WI38 (cell line): ENCODE measurements around the gene SYNM.

ENCODE experiments used
- H3K4me3 ChIP-seq: 2 replicates; pipeline ENCODE4 v1.5.1; 2011; ENCODE audit warnings: low read depth, mild to moderate bottlenecking, control low read depth, low read length
- CTCF ChIP-seq: IDR thresholded peaks from 2 replicates; pipeline ENCODE4 v1.5.1; 2012; ENCODE audit warnings: low read depth, mild to moderate bottlenecking, control low read depth, low read length

Gene SYNM

GRCh38 chr15:99139276-99139675 is 34.4 kb downstream of the SYNM start:
- no peak for TF ChIP-seq CTCF

DNA sequence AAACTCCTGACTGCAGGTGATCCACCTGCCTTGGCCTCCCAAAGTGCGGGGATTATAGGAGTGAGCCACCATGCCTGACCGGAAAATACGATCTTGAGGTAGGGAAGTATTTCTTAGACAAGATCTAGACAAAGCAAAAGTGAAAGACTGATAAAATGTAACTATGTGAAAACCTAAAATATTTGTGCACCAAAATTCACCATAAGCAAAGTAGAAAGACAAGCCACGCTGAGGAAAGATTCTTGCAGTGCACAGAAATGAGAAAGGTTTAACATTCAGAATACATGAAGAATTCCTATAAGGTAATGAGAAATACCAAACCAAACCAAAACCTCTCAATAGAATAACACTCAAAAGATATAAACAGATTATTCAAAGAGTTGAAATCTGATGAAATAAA is 35.7 kb downstream of the SYNM start:
- H3K4me3 ChIP-seq, result no peak overlapping the region
- no peak for TF ChIP-seq CTCF

More at GRCh38 chr15:99139276-99139675, 34.4 kb downstream of the SYNM start:
- H3K4me3 ChIP-seq, result no peak overlapping the region

- H3K4me3 ChIP-seq, result no peak overlapping the region
- TF ChIP-seq CTCF, result no peak
Observed at GRCh38 chr15:99141943-99142342, 37.1 kb downstream of the SYNM start.

DNA sequence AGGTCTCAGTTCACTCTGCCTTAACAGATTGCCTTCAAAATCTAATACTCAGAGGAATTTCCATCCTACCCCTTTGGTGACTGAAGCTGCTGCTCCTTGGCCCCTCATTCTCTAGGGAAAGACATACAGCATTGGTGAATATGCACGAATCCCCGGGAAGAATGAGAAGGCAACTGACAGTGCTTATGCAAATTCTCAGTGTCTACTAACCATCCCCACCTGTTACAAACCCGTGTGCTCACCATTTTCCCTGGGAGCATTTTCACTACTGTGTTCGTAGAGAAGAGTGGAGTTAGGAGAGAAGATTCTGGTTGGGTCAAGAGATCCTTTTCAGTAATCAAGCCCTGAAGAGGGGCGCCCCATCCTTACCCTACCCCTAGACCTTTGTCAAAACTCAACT is 37.7 kb downstream of the SYNM start:
- no peak overlapping the region for H3K4me3 ChIP-seq
- no peak for TF ChIP-seq CTCF

DNA sequence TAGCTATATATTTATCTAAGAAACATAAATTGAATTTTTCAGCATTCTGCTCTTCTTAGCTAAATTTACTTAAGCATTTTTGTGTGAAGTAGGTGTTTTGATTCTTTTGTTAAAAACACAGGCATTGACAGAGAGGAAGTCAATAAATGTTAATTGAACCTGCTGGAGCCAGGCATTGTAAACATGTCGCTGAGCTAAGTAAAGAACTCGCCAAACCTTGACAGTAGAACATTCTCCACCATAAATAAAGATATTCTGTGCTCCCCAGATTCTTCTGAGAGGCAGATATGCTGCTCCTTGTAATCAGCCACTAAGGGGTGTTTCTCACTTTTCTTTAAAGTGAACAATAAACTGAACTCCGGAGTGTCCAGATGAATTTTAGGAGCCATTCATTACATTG is 38.4 kb downstream of the SYNM start:
- no peak overlapping the region for H3K4me3 ChIP-seq
- TF ChIP-seq CTCF, result no peak

DNA sequence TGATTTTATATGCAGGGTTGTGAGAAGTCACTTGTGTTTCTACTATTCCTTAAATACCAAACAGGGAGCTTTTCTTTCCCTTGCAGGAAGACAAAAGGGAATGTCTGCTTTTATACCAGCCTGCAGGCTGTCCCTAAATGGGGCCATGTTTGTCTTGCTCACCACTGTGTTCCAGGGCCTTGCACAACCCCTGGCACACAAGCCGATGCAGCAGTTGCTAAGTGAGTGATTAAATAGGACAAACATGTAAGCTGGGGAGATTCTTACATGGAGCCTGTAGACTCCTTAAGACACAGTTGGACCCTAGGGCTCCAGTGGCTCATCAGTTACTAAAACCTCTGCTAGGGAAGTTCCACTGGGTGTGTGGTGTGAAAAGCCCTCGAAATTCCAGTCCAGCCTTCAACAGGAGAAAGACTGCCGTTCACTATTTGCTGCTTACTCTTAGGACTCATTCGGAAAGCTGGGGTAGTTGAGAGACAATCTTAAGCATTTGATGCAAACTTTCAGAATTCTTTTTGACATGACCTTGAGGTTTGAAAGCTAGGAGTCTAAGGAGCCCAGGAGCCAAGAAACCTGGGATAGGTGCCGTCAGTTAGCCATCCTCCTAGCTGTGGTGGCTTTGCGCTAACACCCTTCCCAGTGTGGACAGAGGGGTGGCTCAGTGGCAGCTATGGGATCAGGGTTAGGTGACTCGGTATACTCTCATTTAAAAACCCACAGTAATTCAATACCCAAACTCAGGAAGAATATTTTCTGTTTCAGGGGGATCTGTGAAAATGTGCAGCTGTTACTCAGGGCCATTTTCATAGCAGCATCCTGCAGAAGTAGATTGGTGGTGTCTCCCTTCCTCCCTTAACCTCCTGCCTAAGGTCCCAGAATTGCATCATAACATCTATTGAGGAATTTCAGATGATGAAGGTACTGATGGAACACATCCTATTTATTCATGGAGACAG is 39.1 kb downstream of the SYNM start:
- H3K4me3 ChIP-seq, result no peak overlapping the region
- no peak for TF ChIP-seq CTCF

- TF ChIP-seq CTCF, result no peak
- no peak overlapping the region for H3K4me3 ChIP-seq
Observed at GRCh38 chr15:99145005-99145404, 40.1 kb downstream of the SYNM start.
